GM19455 (cell line): ENCODE results near the gene MACROD2.

Experiments used
- ATAC-seq: cut with Tn5 transposase; IDR thresholded peaks from one replicate; pipeline ENCODE4 v1.9.1; 2021; ENCODE audit not compliant: unreplicated experiment

Gene MACROD2

GRCh38 chr20:16096756-16097326 is 2101.5 kb downstream of the MACROD2 start:
- no peak for ATAC-seq

GRCh38 chr20:16097788-16098187 is 2102.5 kb downstream of the MACROD2 start:
- no peak for ATAC-seq

GRCh38 chr20:16098890-16099639 is 2103.7 kb downstream of the MACROD2 start:
- no peak for ATAC-seq

GRCh38 chr20:16100111-16100510 is 2104.8 kb downstream of the MACROD2 start:
- no peak for ATAC-seq

- ATAC-seq = no peak
Measured at GRCh38 chr20:16100767-16101166, 2105.5 kb downstream of the MACROD2 start.
